Muscle layer of duodenum (tissue), 2 donors: ENCODE results near the gene MSANTD2.

ENCODE experiments used
- H3K27ac ChIP-seq: one replicate; pipeline ENCODE4 v1.7.0; 2013; ENCODE audit warnings: mild to moderate bottlenecking, low read length
- H3K27me3 ChIP-seq: one replicate; pipeline ENCODE4 v1.7.0; 2013; ENCODE audit warnings: low read depth, mild to moderate bottlenecking, control low read depth, low read length
- H3K36me3 ChIP-seq, 2 donors: one replicate each; pipeline ENCODE4 v1.7.0; 2013; ENCODE audit warnings: low read length in 2 of 2, control low read depth in 1 of 2, mild to moderate bottlenecking in 1 of 2; ENCODE audit not compliant: insufficient read depth in 2 of 2, control insufficient read depth in 1 of 2
- H3K4me1 ChIP-seq, 2 donors: one replicate each; pipeline ENCODE4 v1.7.0; 2013; ENCODE audit warnings: low read length in 2 of 2, mild to moderate bottlenecking in 2 of 2, control low read depth in 1 of 2, moderate library complexity in 1 of 2; ENCODE audit not compliant: insufficient read depth in 2 of 2, control insufficient read depth in 1 of 2
- H3K4me3 ChIP-seq, 2 donors: one replicate each; pipeline ENCODE4 v1.7.0; 2013; ENCODE audit warnings: low read length in 2 of 2, low read depth in 1 of 2, mild to moderate bottlenecking in 1 of 2
- H3K9me3 ChIP-seq, 2 donors: one replicate each; pipeline ENCODE4 v1.7.0; 2013; ENCODE audit warnings: low read length in 2 of 2, control low read depth in 1 of 2, mild to moderate bottlenecking in 1 of 2; ENCODE audit not compliant: control insufficient read depth in 1 of 2
- donor health status: healthy.

MSANTD2 gene

DNA sequence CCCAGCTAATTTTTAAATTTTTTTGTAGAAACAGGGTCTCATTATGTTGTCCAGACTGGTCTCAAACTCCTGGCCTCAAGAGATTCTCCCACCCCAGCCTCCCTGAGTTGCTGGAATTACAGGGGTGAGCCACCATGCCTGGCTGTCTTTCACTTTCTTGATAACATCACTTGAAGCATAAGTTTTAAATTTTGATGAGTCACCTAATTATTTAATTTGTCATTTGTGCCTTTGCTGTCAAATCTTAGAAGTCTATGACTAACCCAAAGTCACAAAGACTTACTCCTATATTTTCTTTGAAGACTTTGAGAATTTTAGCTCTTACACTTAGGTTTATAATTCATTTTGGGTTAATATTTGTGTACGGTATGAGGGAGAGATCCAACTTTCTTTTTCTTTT, 14.5 kb upstream of the MSANTD2 start:
- H3K27me3 ChIP-seq: no peaks in the 10 kb centered on the region
- no peaks in the 10 kb centered on the region for H3K4me1 ChIP-seq

GRCh38 chr11:124812876-124813275, 12.7 kb upstream of the MSANTD2 start:
- Histone ChIP-seq H3K36me3 (no peaks in the 10 kb centered on the region), H3K4me3 (no peak overlapping the region)

More for the DNA sequence above, 14.5 kb upstream of the MSANTD2 start:
- H3K27ac ChIP-seq: no peak overlapping the region
- no peaks in the 10 kb centered on the region for H3K36me3 ChIP-seq
- no peak overlapping the region for H3K4me3 ChIP-seq
- no peaks in the 10 kb centered on the region for H3K9me3 ChIP-seq

GRCh38 chr11:124811399-124812125, 11.4 kb upstream of the MSANTD2 start:
- Histone ChIP-seq H3K4me1 (no peaks in the 10 kb centered on the region), H3K27ac (no peak overlapping the region), H3K9me3 (no peaks in the 10 kb centered on the region), H3K4me3 (no peak overlapping the region), H3K36me3 (peaks cover 0 to 8% of the 10 kb centered on the region in 2 donors), H3K27me3 (no peaks in the 10 kb centered on the region)

More at GRCh38 chr11:124812876-124813275, 12.7 kb upstream of the MSANTD2 start:
- H3K4me1 ChIP-seq: no peaks in the 10 kb centered on the region
- no peaks in the 10 kb centered on the region for H3K9me3 ChIP-seq
- no peak overlapping the region for H3K27ac ChIP-seq
- no peaks in the 10 kb centered on the region for H3K27me3 ChIP-seq

GRCh38 chr11:124807660-124808270, 7.6 kb upstream of the MSANTD2 start:
- H3K4me1 ChIP-seq: no peaks in the 10 kb centered on the region
- no peaks in the 10 kb centered on the region for H3K27me3 ChIP-seq
- no peak overlapping the region for H3K27ac ChIP-seq
- peaks cover 0 to 8% of the 10 kb centered on the region in 2 donors for H3K36me3 ChIP-seq
- H3K9me3 ChIP-seq: no peaks in the 10 kb centered on the region
- H3K4me3 ChIP-seq: no peak overlapping the region

DNA sequence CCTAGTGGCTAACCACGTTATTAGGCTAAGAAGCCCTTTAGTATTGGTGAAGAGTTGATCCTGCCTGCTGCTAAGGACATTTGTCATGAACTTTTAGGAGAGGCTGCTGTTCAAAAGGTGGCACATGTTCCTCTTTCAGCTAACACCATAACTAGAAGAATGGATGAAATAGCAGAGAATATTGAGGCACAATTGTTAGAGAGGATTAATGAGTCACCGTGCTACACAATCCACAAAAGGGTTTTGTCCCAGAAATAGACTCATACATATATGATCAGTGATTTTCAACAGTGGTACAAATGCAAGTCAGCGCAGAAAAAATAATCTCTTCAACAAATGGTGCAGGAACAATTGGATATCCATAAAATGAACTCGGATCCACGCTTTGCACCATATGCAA, 7.0 kb upstream of the MSANTD2 start:
- H3K4me1 ChIP-seq: no peaks in the 10 kb centered on the region
- H3K27ac ChIP-seq: no peak overlapping the region
- H3K36me3 ChIP-seq: peaks cover 0 to 8% of the 10 kb centered on the region in 2 donors
- no peak overlapping the region for H3K4me3 ChIP-seq
- no peaks in the 10 kb centered on the region for H3K27me3 ChIP-seq
- H3K9me3 ChIP-seq: no peaks in the 10 kb centered on the region

- Histone ChIP-seq H3K27me3 (no peaks in the 10 kb centered on the region), H3K36me3 (peaks cover 0 to 10% of the 10 kb centered on the region in 2 donors), H3K9me3 (no peaks in the 10 kb centered on the region), H3K4me1 (peaks cover 0 to 4% of the 10 kb centered on the region in 2 donors), H3K4me3 (no peak overlapping the region), H3K27ac (no peak overlapping the region)
These were observed 4.7 kb upstream of the MSANTD2 start for GRCh38 chr11:124804884-124805283.

GRCh38 chr11:124801636-124802312, 1.6 kb upstream of the MSANTD2 start:
- H3K4me3 ChIP-seq: no peak overlapping the region
- H3K27ac ChIP-seq: peak overlapping the region; percentile 97

DNA sequence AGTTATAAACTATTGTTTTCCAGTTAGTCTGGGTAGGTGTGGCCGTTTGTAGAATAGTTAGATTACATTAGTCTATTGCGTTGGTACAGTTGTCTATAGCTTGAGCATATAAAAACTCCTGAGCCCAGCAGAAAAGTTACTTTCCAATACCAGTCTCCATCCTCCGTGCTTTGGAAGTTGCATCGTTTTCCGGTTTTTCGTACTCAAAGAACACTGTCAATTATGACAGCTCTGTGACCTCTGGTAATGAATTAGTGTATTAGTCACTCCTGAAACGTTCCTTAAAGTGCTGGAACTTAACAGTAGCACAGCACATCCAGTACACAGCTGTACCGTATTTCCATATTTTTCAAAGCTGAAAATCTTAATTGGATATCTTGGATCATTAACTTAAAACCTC, 808 bp upstream of the MSANTD2 start:
- H3K36me3 ChIP-seq: peaks cover 0 to 3% of the 10 kb centered on the region in 2 donors
- H3K9me3 ChIP-seq: no peaks in the 10 kb centered on the region
- peak overlapping the region; percentile 97 for H3K27ac ChIP-seq
- peak overlapping the region; percentile 84 to 89 for H3K4me3 ChIP-seq
- peaks cover 9 to 27% of the 10 kb centered on the region in 2 donors for H3K4me1 ChIP-seq
- H3K27me3 ChIP-seq: no peaks in the 10 kb centered on the region

More at GRCh38 chr11:124801636-124802312, 1.6 kb upstream of the MSANTD2 start:
- Histone ChIP-seq H3K27me3 (no peaks in the 10 kb centered on the region), H3K36me3 (peaks cover 0 to 3% of the 10 kb centered on the region in 2 donors), H3K9me3 (no peaks in the 10 kb centered on the region), H3K4me1 (peaks cover 9 to 24% of the 10 kb centered on the region in 2 donors)

GRCh38 chr11:124799348-124800225, 619 bp downstream of the MSANTD2 start:
- Histone ChIP-seq H3K27me3 (no peaks in the 10 kb centered on the region), H3K27ac (peak overlapping the region; percentile 64), H3K9me3 (no peaks in the 10 kb centered on the region), H3K36me3 (peaks cover 0 to 3% of the 10 kb centered on the region in 2 donors), H3K4me1 (peaks cover 9 to 27% of the 10 kb centered on the region in 2 donors), H3K4me3 (peak overlapping the region; percentile 84 to 89)

GRCh38 chr11:124798991-124799347, 1.2 kb downstream of the MSANTD2 start:
- peak overlapping the region; percentile 64 for H3K27ac ChIP-seq

More at GRCh38 chr11:124798991-124799347, 1.2 kb downstream of the MSANTD2 start:
- Histone ChIP-seq H3K27me3 (no peaks in the 10 kb centered on the region), H3K4me3 (peak overlapping the region; percentile 84 to 89), H3K36me3 (peaks cover 0 to 3% of the 10 kb centered on the region in 2 donors), H3K4me1 (peaks cover 9 to 27% of the 10 kb centered on the region in 2 donors), H3K9me3 (no peaks in the 10 kb centered on the region)
